GM12891 (cell line): Measurements from ENCODE around the gene SLC22A23.

ENCODE experiments used
- PAX5 ChIP-seq: IDR thresholded peaks from 2 replicates; pipeline ENCODE4 v1.6.1; 2011; ENCODE audit warnings: low read length, moderate library complexity, mild to moderate bottlenecking; ENCODE audit not compliant: insufficient read depth, severe bottlenecking
- POLR2A ChIP-seq: IDR thresholded peaks from 2 replicates; pipeline ENCODE4 v1.6.1; 2011; ENCODE audit warnings: low read depth, low read length, control low read depth
- POLR2AphosphoS5 ChIP-seq: IDR thresholded peaks from 2 replicates; pipeline ENCODE4 v1.6.1; 2011; ENCODE audit warnings: low read depth, low read length, control low read depth
- POU2F2 ChIP-seq: IDR thresholded peaks from 2 replicates; pipeline ENCODE4 v1.6.1; 2011; ENCODE audit warnings: low read depth, mild to moderate bottlenecking, control low read depth, low read length, moderate library complexity
- SPI1 ChIP-seq: IDR thresholded peaks from 2 replicates; pipeline ENCODE4 v1.6.1; 2011; ENCODE audit warnings: low read depth, low read length, control low read depth
- TAF1 ChIP-seq: IDR thresholded peaks from 2 replicates; pipeline ENCODE4 v1.6.1; 2011; ENCODE audit warnings: low read depth, low read length, control low read depth

GRCh38 chr6:3250231-3250675 lies 206.6 kb downstream of the SLC22A23 start:
- TF ChIP-seq POLR2AphosphoS5: no peak
- no peak for TF ChIP-seq POLR2A
- no peak for TF ChIP-seq TAF1
- no peak for TF ChIP-seq POU2F2
- TF ChIP-seq SPI1: no peak
- no peak for TF ChIP-seq PAX5
